GM21447 (cell line): ENCODE measurements around the gene PSME4.
"Not testable (repeated sequence)": the region's sequence is repeated elsewhere in the genome, so short reads cannot be mapped to it uniquely, and the experiment has no call there.

ENCODE experiments used
- ATAC-seq: cut with Tn5 transposase; IDR thresholded peaks from one replicate; pipeline ENCODE4 v1.9.1; 2021; ENCODE audit not compliant: unreplicated experiment

The PSME4 gene

GRCh38 chr2:53851052-53851757, 119.6 kb downstream of the PSME4 start:
- ATAC-seq = not testable (repeated sequence)

DNA sequence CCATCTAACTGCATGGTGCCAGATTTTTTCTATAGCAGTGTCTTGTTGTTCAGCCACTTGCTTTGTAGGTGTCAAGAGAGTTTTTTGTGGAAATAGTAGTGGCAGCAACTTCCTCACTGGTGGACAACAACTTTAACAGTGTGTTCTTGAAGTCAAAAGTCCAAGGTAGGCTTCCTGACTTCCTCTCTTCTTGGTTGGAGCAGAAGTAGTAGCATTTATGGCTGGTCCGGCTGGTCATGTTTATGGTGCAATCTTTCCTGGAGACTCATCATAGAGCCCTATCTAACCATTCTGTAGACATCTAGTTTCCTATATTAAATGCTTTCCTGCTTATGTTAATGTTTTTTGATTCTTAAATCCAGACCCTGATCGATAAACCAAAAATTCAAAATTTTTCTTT, 122.7 kb downstream of the PSME4 start:
- ATAC-seq = no peak

GRCh38 chr2:53843595-53843994, 127.2 kb downstream of the PSME4 start:
- no peak for ATAC-seq

- no peak for ATAC-seq
Measured at GRCh38 chr2:53842891-53843290, 127.9 kb downstream of the PSME4 start.

- not testable (repeated sequence) for ATAC-seq
Measured at GRCh38 chr2:53841651-53842050, 129.1 kb downstream of the PSME4 start.

- ATAC-seq = no peak
Measured at GRCh38 chr2:53840580-53840979, 130.2 kb downstream of the PSME4 start.

- not testable (repeated sequence) for ATAC-seq
Measured at GRCh38 chr2:53829980-53830290, 140.9 kb downstream of the PSME4 start.

DNA sequence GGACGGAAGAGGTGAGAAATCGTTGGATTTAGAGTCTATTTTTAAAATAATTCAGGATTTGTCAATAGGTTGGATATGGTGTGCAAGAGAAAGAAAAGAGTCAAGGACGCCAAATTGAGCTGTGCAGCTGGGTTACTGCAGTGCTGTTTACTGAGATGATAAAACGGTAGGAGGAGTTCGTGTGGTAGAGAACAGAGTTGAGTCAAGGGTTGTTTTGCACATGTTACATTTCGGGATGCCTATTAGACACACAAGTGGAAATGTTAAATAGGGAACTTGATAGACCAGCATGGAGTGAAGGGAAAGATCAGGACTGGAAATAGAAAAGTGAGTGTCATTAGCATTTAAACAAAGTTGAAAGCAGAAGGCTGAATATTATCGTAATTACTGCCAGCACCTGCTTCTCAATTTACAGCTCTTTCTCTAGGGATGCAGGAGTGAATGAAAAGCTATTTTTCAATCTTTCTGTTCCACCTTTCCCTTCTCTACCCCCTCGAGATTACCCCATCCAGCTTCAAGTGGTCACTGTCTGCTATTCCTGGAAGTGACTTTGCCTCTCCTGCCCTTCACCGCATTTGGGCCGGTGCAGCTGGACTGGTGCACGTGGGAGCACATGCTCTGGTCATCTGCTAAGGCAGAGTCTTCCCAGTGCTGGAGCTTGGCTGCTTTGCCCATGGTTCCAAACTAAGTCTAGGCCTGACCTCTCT, 141.4 kb downstream of the PSME4 start:
- ATAC-seq = no peak

DNA sequence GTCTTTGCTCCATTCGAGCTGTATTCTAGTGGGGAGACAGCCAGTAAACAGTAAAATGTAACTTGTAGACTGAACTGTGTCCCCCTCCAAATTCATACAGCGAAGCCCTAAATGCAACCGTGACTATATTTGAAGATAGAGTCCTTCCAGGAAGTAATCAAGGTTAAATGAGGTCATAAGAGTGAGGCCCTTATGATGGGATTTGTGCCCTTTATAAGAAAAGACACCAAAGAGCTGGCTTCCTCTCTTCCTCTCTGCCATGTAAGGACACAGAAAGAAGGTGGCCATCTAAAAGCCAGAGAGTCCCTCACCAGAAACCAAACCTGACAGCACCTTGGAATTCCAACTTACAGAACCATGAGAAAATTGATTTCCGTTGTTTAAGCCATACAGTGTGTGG, 142.5 kb downstream of the PSME4 start:
- ATAC-seq = no peak

DNA sequence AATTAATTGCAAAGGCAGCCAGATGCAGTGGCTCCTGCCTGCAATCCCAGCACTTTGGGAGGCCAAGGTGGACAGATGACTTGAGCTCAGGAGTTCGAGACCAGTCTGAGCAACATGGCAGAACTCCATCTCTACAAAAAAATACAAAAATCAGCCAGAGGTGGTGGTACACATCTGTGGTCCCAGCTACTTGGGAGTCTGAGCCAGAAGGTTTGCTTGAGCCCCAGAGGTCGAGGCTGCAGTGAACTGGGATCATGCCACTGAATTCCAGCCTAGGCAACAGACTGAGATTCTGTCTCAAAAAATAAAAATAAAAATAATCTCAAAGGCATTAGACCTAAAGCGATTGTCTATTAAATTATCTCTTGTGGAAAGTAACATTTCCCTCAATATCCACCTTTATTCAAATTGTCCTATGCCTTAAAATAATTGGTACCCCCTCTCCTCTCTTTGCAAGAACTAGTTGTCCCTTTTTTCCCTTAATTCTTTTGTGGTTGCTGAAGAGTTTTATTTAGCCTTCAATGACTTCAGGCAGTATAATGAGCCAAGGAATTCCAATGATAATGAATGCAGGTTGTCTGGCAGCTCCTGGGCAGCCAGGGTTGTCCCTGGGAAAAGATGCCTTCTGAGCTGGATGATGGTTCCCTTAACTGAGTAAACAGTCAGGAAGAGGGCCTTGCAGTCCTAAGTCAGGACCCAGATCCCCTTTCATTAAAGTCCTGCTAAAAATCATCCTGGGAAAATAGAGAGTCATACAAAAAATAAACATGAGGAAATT, 143.2 kb downstream of the PSME4 start:
- ATAC-seq = no peak

- no peak for ATAC-seq
Measured at GRCh38 chr2:53826587-53827397, 144.0 kb downstream of the PSME4 start.

- no peak for ATAC-seq
Measured at GRCh38 chr2:53826030-53826410, 144.8 kb downstream of the PSME4 start.

DNA sequence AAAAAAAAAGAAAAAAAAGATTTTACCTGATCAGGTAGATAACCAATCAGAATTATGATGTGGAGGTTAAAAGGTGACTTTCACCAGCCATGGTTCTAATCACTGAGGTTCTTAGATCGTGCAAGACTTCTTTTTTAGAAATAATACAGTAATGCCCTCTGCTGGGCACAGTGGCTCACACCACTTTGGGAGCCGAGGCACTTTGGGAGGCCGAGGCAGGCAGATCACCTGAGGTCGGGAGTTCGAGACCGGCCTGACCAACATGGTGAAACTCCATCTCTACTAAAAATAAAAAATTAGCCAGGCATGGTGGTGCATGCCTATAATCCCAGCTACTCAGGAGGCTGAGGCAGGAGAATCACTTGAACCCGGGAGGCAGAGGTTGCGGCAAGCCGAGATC, 147.2 kb downstream of the PSME4 start:
- ATAC-seq = not testable (repeated sequence)

GRCh38 chr2:53821810-53822209, 149.0 kb downstream of the PSME4 start:
- no peak for ATAC-seq

GRCh38 chr2:53820711-53821110, 150.1 kb downstream of the PSME4 start:
- no peak for ATAC-seq

- no peak for ATAC-seq
Measured at GRCh38 chr2:53820048-53820447, 150.7 kb downstream of the PSME4 start.

DNA sequence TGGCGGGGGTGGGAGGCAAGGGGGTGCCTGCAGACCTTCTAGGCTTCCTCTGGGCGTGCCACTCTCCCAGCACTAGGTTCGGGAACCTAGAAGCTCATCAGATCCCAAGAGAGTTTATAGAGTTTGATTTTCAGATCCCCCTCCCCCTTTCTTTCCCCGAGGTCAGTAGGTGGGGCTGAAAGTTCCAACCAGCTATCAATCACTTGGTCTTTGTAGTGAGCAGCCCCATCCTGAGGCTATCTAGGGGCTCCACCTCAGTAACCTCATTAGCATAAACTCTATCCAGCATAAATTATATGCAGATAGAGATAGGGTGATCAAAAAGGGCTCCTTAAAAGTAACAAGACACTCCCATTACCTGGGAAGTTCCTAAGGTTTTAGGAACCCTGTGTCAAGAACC, 151.2 kb downstream of the PSME4 start:
- no peak for ATAC-seq

- no peak for ATAC-seq
Measured at GRCh38 chr2:53818854-53819435, 151.8 kb downstream of the PSME4 start.
